K562 (cell line): ENCODE measurements around the gene ZNF627. TPM values are rescaled to one million over a fixed set of nuclear protein-coding genes. Genes with fewer than 3 reads are reported as not detected.
"Not testable (repeated sequence)": the region's sequence is repeated elsewhere in the genome, so short reads cannot be mapped to it uniquely, and the experiment has no call there.

Experiments
- ATAC-seq: fragments of 200-7000 bp; cut with Tn5 transposase; 3 replicates; pipeline ENCODE4 v1.9.1; 2020; ENCODE audit warnings: moderate library complexity
- BruUV-seq: library from RNA; stranded (reverse); fragments of 400-500 nt; replicated peaks from 2 replicates; lab custom pipeline; 2021; lab: Mats Ljungman, UMichigan
- CTCF ChIA-PET: fragments of 300-600 bp; formaldehyde crosslinking; extraction: SDS; loops from one replicate; lab custom pipeline; 2021; ENCODE audit warnings: low intra/inter-chr PET ratio; lab: Yijun Ruan, JAX
- POLR2A ChIA-PET: fragments of 300-600, 350-650 bp; sonication (Branson Sonifier 250); formaldehyde crosslinking; extraction: SDS; loops from one replicate; lab custom pipeline; 2021; ENCODE audit warnings: antibody characterized with exemption, inconsistent platforms; lab: Yijun Ruan, JAX
- DNase-seq, 4 experiments: peaks; one replicate each; pipeline versions ENCODE4 v3.0.0 to v3.0.0-alpha.2; 2011 to 2018; ENCODE audit warnings: low spot score in 3 of 4, mixed read lengths in 3 of 4; ENCODE audit errors: extremely low read depth in 1 of 4
- FAIRE-seq: peaks from 2 replicates; lab custom pipeline; 2011; peaks lifted over from hg19 to GRCh38; lab: Jason Lieb, UNC
- H2AFZ ChIP-seq: 2 replicates; pipeline ENCODE4 v1.6.0; 2011; ENCODE audit warnings: low read depth, low read length, control low read depth, inconsistent platforms
- H3K27ac ChIP-seq: fragments of 200-600 bp; 3 replicates; pipeline ENCODE4 v1.8.0; 2011; ENCODE audit warnings: low read depth, mild to moderate bottlenecking, control low read depth, inconsistent platforms, low read length, moderate library complexity, mixed read lengths; ENCODE audit errors: extremely low read depth
- H3K27me3 ChIP-seq, 2 experiments: fragments of 300-600 bp in 1 of 2; 2 replicates in 1 of 2; 3 replicates in 1 of 2; pipeline versions ENCODE4 v1.6.0 to v1.8.0; 2011; ENCODE audit warnings: inconsistent platforms in 2 of 2, low read length in 2 of 2, mild to moderate bottlenecking in 1 of 2, mixed read lengths in 1 of 2, moderate library complexity in 1 of 2; ENCODE audit not compliant: control insufficient read depth in 2 of 2, insufficient read depth in 2 of 2
- H3K36me3 ChIP-seq: fragments of 300-600 bp; 3 replicates; pipeline ENCODE4 v1.8.0; 2011; ENCODE audit warnings: mild to moderate bottlenecking, low read length, inconsistent platforms; ENCODE audit not compliant: control insufficient read depth, insufficient read depth
- H3K4me1 ChIP-seq, 2 experiments: fragments of 200-600 bp in 1 of 2; replicated peaks in 1 of 2; 2 replicates in 1 of 2; 3 replicates in 1 of 2; pipeline versions ENCODE4 v1.5.1 to v1.8.0; 2011; ENCODE audit warnings: inconsistent platforms in 2 of 2, low read length in 2 of 2, mild to moderate bottlenecking in 1 of 2, mixed read lengths in 1 of 2, moderate library complexity in 1 of 2; ENCODE audit not compliant: control insufficient read depth in 2 of 2, insufficient read depth in 2 of 2
- H3K4me2 ChIP-seq: 2 replicates; pipeline ENCODE4 v1.6.1; 2011; ENCODE audit warnings: low read length, control low read depth, inconsistent platforms, mixed read lengths; ENCODE audit not compliant: insufficient read depth
- H3K4me3 ChIP-seq: fragments of 200-600 bp; sonication (generic), shearing (Covaris generic); 2 replicates; pipeline ENCODE4 v1.5.1; 2016; ENCODE audit warnings: control low read depth, inconsistent platforms
- H3K79me2 ChIP-seq: fragments of 200-600 bp; 3 replicates; pipeline ENCODE4 v1.8.0; 2011; ENCODE audit warnings: low read length, inconsistent platforms; ENCODE audit not compliant: control insufficient read depth, insufficient read depth
- H3K9ac ChIP-seq, 2 experiments: 2 replicates each; pipeline versions ENCODE4 v1.6.0 to v1.6.1; 2011; ENCODE audit warnings: low read depth in 2 of 2, low read length in 2 of 2, control low read depth in 1 of 2, inconsistent platforms in 1 of 2, mild to moderate bottlenecking in 1 of 2, mixed read lengths in 1 of 2; ENCODE audit not compliant: insufficient read depth in 1 of 2
- H3K9me1 ChIP-seq: one replicate; pipeline ENCODE4 v1.6.0; 2011; ENCODE audit warnings: inconsistent platforms, mild to moderate bottlenecking, low read length, moderate library complexity; ENCODE audit not compliant: control insufficient read depth, insufficient read depth
- H3K9me3 ChIP-seq: replicated peaks from 2 replicates; pipeline ENCODE4 v1.5.1; 2011; ENCODE audit warnings: low read depth, low read length, inconsistent platforms; ENCODE audit not compliant: control insufficient read depth, insufficient read depth
- H4K20me1 ChIP-seq: replicated peaks from 2 replicates; pipeline ENCODE4 v1.6.1; 2011; ENCODE audit warnings: low read length, inconsistent platforms, mixed read lengths; ENCODE audit not compliant: control insufficient read depth, insufficient read depth
- FOXA3 ChIP-seq, 2 experiments: fragments of 450-650 bp in 1 of 2; sonication (generic) in 1 of 2; formaldehyde crosslinking; IDR thresholded peaks in 1 of 2; conservative IDR thresholded peaks in 1 of 2; 2 replicates each; pipeline versions ENCODE4 v1.4.0 to v1.8.0; 2020 to 2022; ENCODE audit warnings: mild to moderate bottlenecking in 2 of 2, missing genetic modification reagents in 1 of 2
- GTF2B ChIP-seq: IDR thresholded peaks from 2 replicates; pipeline ENCODE4 v1.6.1; 2011; ENCODE audit not compliant: insufficient read length; ENCODE audit errors: extremely low read depth
- PPARD ChIP-seq: fragments of 250-450 bp; sonication (Bioruptor Pico); IDR thresholded peaks from 2 replicates; pipeline ENCODE4 v1.8.0; 2022; ENCODE audit warnings: inconsistent platforms, mild to moderate bottlenecking, moderate library complexity
- SNAPC5 ChIP-seq: fragments of 250-450 bp; sonication (Bioruptor Pico); IDR thresholded peaks from 2 replicates; pipeline ENCODE4 v1.8.0; 2021; ENCODE audit warnings: moderate library complexity, mild to moderate bottlenecking, inconsistent platforms
- TRIM28 ChIP-seq: fragments of 450-650 bp; IDR thresholded peaks from 2 replicates; pipeline ENCODE4 v1.6.1; 2017
- ZFP36 ChIP-seq: fragments of 150-350 bp; IDR thresholded peaks from 2 replicates; pipeline ENCODE4 v1.6.1; 2018; ENCODE audit warnings: low read length, low read depth; ENCODE audit not compliant: partially characterized antibody
- WGBS: fragments of 100-300 bp; shearing (Covaris generic); methylation state at CpG from one replicate; pipeline ENCODE4 v1.1.6; 2016; ENCODE audit warnings: low coverage, mixed read lengths; ENCODE audit not compliant: insufficient coverage; ENCODE audit errors: missing lambda C conversion rate; 5-methylcytosine and 5-hydroxymethylcytosine counted together
- in situ Hi-C: fragments of 300-500 bp; cut with MboI; formaldehyde crosslinking; loops from 4 replicates; pipeline ENCODE4 v1.15.0; 2018; ENCODE audit warnings: inconsistent platforms, mixed read lengths
- intact Hi-C: fragments of 100-400 bp; cut with micrococcal nuclease; formaldehyde crosslinking; loops from 2 replicates; pipeline ENCODE4 v1.14.2; 2022
- polyA plus RNA-seq, 8 experiments: library from polyadenylated mRNA; depleted of rRNA in 4 of 8; stranded (reverse) in 5 of 8; unstranded in 3 of 8; fragments of >200 nt; fragmentation: Nextera tagmentation in 2 of 8; fragmentation: Illumina TruSeq in 1 of 8; extraction: Ambion mirVana in 2 of 8; extraction: Trizol in 1 of 8; gene quantifications; 2 replicates each; pipeline versions ENCODE4 v1.2.1 to v1.2.3, GENCODE V29; 2011 to 2014; ENCODE audit warnings: inconsistent platforms in 1 of 8, missing spikeins in 1 of 8
- total RNA-seq, 7 experiments: library from RNA; depleted of rRNA in 6 of 7; stranded (reverse); fragments of >200 nt in 6 of 7; fragmentation: Illumina TruSeq in 2 of 7; extraction: Trizol in 2 of 7; gene quantifications; 2 replicates each; pipeline versions ENCODE4 v1.2.1 to v1.2.3, GENCODE V29; 2011 to 2021; ENCODE audit warnings: low replicate concordance in 1 of 7
- TF ChIP-seq, protein P1 (sequence below): fragments of 250-450 bp; sonication (Bioruptor Pico); IDR thresholded peaks from 2 replicates; pipeline ENCODE4 v1.4.0; 2020; ENCODE audit warnings: mild to moderate bottlenecking
- TF ChIP-seq, protein P2 (sequence below): sonication (generic); formaldehyde crosslinking; IDR thresholded peaks from 2 replicates; pipeline ENCODE4 v1.8.1; 2023; ENCODE audit warnings: mild to moderate bottlenecking, missing genetic modification reagents
- TF ChIP-seq, protein P3 (sequence below): sonication (generic); formaldehyde crosslinking; IDR thresholded peaks from 2 replicates; pipeline ENCODE4 v1.5.0; 2020; ENCODE audit warnings: missing genetic modification reagents
- TF ChIP-seq, protein P4 (sequence below): fragments of 250-450 bp; sonication (Bioruptor Pico); IDR thresholded peaks from 2 replicates; pipeline ENCODE4 v1.6.1; 2021; ENCODE audit warnings: mild to moderate bottlenecking
- TF ChIP-seq, protein P5 (sequence below): IDR thresholded peaks from 2 replicates; pipeline ENCODE4 v1.6.1; 2012; ENCODE audit warnings: low read depth, low read length, improper control_type of control experiment, borderline replicate concordance

The ZNF627 gene
- total and polyA plus RNA-seq, 9 of the 15 experiments (the other 6 are each of a cell fraction or from before 2014, with no cell fraction given): 6.4 to 19.9 (median 10.6) TPM

DNA sequence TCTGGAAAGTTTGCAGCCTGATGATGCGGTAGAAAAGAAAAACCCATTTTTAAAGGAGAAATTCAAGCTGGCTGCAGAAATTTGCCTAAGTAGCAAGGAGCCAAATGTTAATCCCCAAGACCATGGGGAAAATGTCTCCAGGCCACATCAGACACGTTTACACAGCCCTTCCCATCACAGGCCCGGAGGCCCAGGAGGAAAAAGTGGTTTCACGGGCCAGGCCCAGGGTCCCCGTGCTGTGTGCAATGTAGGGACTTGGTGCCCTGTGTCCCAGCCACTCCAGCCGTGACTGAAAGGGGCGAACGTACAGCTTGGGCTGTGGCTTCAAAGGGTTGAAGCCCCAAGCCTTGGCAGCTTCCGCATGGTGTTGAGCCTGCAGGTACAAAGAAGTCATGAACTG lies 35.9 kb downstream of the ZNF627 start (continued):
- TF ChIP-seq GTF2B: no peak
- TF ChIP-seq, protein P1, sequence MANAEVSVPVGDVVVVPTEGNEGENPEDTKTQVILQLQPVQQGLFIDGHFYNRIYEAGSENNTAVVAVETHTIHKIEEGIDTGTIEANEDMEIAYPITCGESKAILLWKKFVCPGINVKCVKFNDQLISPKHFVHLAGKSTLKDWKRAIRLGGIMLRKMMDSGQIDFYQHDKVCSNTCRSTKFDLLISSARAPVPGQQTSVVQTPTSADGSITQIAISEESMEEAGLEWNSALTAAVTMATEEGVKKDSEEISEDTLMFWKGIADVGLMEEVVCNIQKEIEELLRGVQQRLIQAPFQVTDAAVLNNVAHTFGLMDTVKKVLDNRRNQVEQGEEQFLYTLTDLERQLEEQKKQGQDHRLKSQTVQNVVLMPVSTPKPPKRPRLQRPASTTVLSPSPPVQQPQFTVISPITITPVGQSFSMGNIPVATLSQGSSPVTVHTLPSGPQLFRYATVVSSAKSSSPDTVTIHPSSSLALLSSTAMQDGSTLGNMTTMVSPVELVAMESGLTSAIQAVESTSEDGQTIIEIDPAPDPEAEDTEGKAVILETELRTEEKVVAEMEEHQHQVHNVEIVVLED (CRISPR knock-in tag): no peak
- TF ChIP-seq, protein P2, sequence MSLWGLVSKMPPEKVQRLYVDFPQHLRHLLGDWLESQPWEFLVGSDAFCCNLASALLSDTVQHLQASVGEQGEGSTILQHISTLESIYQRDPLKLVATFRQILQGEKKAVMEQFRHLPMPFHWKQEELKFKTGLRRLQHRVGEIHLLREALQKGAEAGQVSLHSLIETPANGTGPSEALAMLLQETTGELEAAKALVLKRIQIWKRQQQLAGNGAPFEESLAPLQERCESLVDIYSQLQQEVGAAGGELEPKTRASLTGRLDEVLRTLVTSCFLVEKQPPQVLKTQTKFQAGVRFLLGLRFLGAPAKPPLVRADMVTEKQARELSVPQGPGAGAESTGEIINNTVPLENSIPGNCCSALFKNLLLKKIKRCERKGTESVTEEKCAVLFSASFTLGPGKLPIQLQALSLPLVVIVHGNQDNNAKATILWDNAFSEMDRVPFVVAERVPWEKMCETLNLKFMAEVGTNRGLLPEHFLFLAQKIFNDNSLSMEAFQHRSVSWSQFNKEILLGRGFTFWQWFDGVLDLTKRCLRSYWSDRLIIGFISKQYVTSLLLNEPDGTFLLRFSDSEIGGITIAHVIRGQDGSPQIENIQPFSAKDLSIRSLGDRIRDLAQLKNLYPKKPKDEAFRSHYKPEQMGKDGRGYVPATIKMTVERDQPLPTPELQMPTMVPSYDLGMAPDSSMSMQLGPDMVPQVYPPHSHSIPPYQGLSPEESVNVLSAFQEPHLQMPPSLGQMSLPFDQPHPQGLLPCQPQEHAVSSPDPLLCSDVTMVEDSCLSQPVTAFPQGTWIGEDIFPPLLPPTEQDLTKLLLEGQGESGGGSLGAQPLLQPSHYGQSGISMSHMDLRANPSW: no peak
- no peak for TF ChIP-seq SNAPC5 (CRISPR knock-in tag)
- TF ChIP-seq, protein P3, sequence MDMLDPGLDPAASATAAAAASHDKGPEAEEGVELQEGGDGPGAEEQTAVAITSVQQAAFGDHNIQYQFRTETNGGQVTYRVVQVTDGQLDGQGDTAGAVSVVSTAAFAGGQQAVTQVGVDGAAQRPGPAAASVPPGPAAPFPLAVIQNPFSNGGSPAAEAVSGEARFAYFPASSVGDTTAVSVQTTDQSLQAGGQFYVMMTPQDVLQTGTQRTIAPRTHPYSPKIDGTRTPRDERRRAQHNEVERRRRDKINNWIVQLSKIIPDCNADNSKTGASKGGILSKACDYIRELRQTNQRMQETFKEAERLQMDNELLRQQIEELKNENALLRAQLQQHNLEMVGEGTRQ (CRISPR knock-in tag): no peak
- no peak for TF ChIP-seq FOXA3 (CRISPR knock-in tag; conservative IDR thresholded peaks at IDR 0.05 in 1 of 2, IDR thresholded peaks at IDR 0.05 in 1 of 2)
- TF ChIP-seq, protein P4, sequence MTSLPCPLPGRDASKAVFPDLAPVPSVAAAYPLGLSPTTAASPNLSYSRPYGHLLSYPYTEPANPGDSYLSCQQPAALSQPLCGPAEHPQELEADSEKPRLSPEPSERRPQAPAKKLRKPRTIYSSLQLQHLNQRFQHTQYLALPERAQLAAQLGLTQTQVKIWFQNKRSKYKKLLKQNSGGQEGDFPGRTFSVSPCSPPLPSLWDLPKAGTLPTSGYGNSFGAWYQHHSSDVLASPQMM (CRISPR knock-in tag): no peak
- TF ChIP-seq ZFP36: peak; percentile 86
- TF ChIP-seq, protein P5, sequence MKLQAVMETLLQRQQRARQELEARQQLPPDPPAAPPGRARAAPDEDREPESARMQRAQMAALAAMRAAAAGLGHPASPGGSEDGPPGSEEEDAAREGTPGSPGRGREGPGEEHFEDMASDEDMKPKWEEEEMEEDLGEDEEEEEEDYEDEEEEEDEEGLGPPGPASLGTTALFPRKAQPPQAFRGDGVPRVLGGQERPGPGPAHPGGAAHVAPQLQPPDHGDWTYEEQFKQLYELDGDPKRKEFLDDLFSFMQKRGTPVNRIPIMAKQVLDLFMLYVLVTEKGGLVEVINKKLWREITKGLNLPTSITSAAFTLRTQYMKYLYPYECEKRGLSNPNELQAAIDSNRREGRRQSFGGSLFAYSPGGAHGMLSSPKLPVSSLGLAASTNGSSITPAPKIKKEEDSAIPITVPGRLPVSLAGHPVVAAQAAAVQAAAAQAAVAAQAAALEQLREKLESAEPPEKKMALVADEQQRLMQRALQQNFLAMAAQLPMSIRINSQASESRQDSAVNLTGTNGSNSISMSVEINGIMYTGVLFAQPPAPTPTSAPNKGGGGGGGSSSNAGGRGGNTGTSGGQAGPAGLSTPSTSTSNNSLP: no peak
- no peak for TF ChIP-seq PPARD (CRISPR knock-in tag)
- peak; percentile 84; the same call in 1 of the 2 replicates for TF ChIP-seq TRIM28

- H3K36me3 ChIP-seq, CTCF ChIA-PET, FAIRE-seq, H3K4me3 ChIP-seq, H3K9ac ChIP-seq, in situ Hi-C loops, DNase-seq, BruUV-seq, H3K4me2 ChIP-seq, intact Hi-C loops, H3K79me2 ChIP-seq, H4K20me1 ChIP-seq, POLR2A ChIA-PET, H3K4me1 ChIP-seq, H2AFZ ChIP-seq, H3K9me3 ChIP-seq, ATAC-seq, H3K9me1 ChIP-seq, H3K27ac ChIP-seq, H3K27me3 ChIP-seq: not testable (repeated sequence)
- 21% methylated on average over 3 of the region's 3 CpGs for WGBS
These were observed 36.9 kb downstream of the ZNF627 start for GRCh38 chr19:11634018-11634662.
